ENCODE measurements around the gene TTN.

TTN gene

GRCh38 chr2:178641498-178641897 is 165.7 kb downstream of the TTN start:
- DNase-seq = no peak

GRCh38 chr2:178635897-178636296 is 171.3 kb downstream of the TTN start:
- no peak for DNase-seq

GRCh38 chr2:178632729-178633128 is 174.5 kb downstream of the TTN start:
- no peak for DNase-seq

- DNase-seq = no peak
These were observed 176.6 kb downstream of the TTN start for GRCh38 chr2:178630581-178630980.

- DNase-seq = no peak
These were observed 177.8 kb downstream of the TTN start for GRCh38 chr2:178629463-178629862.

GRCh38 chr2:178628605-178629004 is 178.6 kb downstream of the TTN start:
- no peak for DNase-seq

- no peak for DNase-seq
These were observed 179.8 kb downstream of the TTN start for GRCh38 chr2:178627401-178627800.

- DNase-seq = no peak
These were observed 191.3 kb downstream of the TTN start for GRCh38 chr2:178615969-178616368.

GRCh38 chr2:178602901-178603300 is 204.3 kb downstream of the TTN start:
- DNase-seq = no peak

- no peak for DNase-seq
These were observed 214.6 kb downstream of the TTN start for GRCh38 chr2:178592655-178593054.

- no peak for DNase-seq
These were observed 217.9 kb downstream of the TTN start for GRCh38 chr2:178589335-178589734.

- no peak for DNase-seq
These were observed 222.6 kb downstream of the TTN start for GRCh38 chr2:178584666-178585065.

- DNase-seq = no peak
These were observed 228.2 kb downstream of the TTN start for GRCh38 chr2:178579006-178579405.

- DNase-seq = no peak
These were observed 232.4 kb downstream of the TTN start for GRCh38 chr2:178574789-178575188.

GRCh38 chr2:178568227-178568626 is 239.0 kb downstream of the TTN start:
- DNase-seq = no peak

- DNase-seq = peak; percentile 79
These were observed 254.2 kb downstream of the TTN start for GRCh38 chr2:178553047-178553446.

- no peak for DNase-seq
These were observed 256.9 kb downstream of the TTN start for GRCh38 chr2:178550352-178550751.

- peak; percentile 32 for DNase-seq
These were observed 264.7 kb downstream of the TTN start for GRCh38 chr2:178542569-178542968.

- no peak for DNase-seq
These were observed 265.1 kb downstream of the TTN start for GRCh38 chr2:178542161-178542560.

- no peak for DNase-seq
These were observed 271.2 kb downstream of the TTN start for GRCh38 chr2:178536037-178536436.

GRCh38 chr2:178531168-178531567 is 276.1 kb downstream of the TTN start:
- DNase-seq = no peak

GRCh38 chr2:178530625-178531142 is 276.5 kb downstream of the TTN start:
- DNase-seq = no peak

- no peak for DNase-seq
These were observed 277.1 kb downstream of the TTN start for GRCh38 chr2:178530131-178530530.

GRCh38 chr2:178529194-178529593 is 278.0 kb downstream of the TTN start:
- no peak for DNase-seq

- no peak for DNase-seq
These were observed 278.6 kb downstream of the TTN start for GRCh38 chr2:178528647-178529046.

GRCh38 chr2:178527592-178527991 is 279.6 kb downstream of the TTN start:
- DNase-seq = no peak
